B cell (primary cell): Measurements from ENCODE around the gene HSD17B14. TPM values are rescaled to one million over a fixed set of nuclear protein-coding genes. Genes with fewer than 3 reads are reported as not detected.

ENCODE experiments used
- ATAC-seq: fragments of 200-7000 bp; cut with Tn5 transposase; one replicate; pipeline ENCODE4 v1.10.0; 2021; ENCODE audit warnings: low read depth, mild to moderate bottlenecking, moderate number of reproducible peaks, moderate library complexity
- CTCF ChIA-PET: fragments of 350-600 bp; sonication (Branson Sonifier 250); formaldehyde crosslinking; loops from one replicate; lab custom pipeline; 2021; ENCODE audit warnings: antibody characterized with exemption, inconsistent platforms; lab: Charles Lee
- POLR2A ChIA-PET: fragments of 350-600 bp; sonication (Branson Sonifier 250); formaldehyde crosslinking; loops from one replicate; lab custom pipeline; 2021; ENCODE audit warnings: antibody characterized with exemption; lab: Charles Lee
- DNase-seq: peaks from one replicate; pipeline ENCODE4 v3.0.0; 2013
- H2AFZ ChIP-seq: 2 replicates; pipeline ENCODE4 v1.6.1; 2012; ENCODE audit warnings: mild to moderate bottlenecking, low read depth, low read length; ENCODE audit not compliant: insufficient read depth, poor library complexity, severe bottlenecking
- H3K27ac ChIP-seq, 2 donors: 1 replicate in 1 of 2; 2 replicates in 1 of 2; pipeline ENCODE4 v1.5.1; 2012 to 2013; ENCODE audit warnings: low read length in 2 of 2, mild to moderate bottlenecking in 2 of 2, moderate library complexity in 1 of 2
- H3K27me3 ChIP-seq, 4 experiments: fragments of 200-600 bp in 1 of 4; sonication (generic) in 1 of 4; replicated peaks in 1 of 4; 1 replicate in 2 of 4; 2 replicates in 2 of 4; pipeline versions ENCODE4 v1.6.1 to v1.7.0; 2013 to 2016; ENCODE audit warnings: low read length in 3 of 4, mild to moderate bottlenecking in 2 of 4, mixed read lengths in 1 of 4, moderate library complexity in 1 of 4; ENCODE audit not compliant: insufficient read depth in 4 of 4, control insufficient read depth in 3 of 4; ENCODE audit errors: control extremely low read depth in 1 of 4
- H3K36me3 ChIP-seq, 2 experiments: replicated peaks in 1 of 2; 1 replicate in 1 of 2; 2 replicates in 1 of 2; pipeline versions ENCODE4 v1.6.1 to v1.7.1; 2013; ENCODE audit warnings: low read length in 1 of 2; ENCODE audit not compliant: insufficient read depth in 2 of 2, control insufficient read depth in 1 of 2; ENCODE audit errors: control extremely low read depth in 1 of 2, extremely low read depth in 1 of 2
- H3K4me1 ChIP-seq, 2 donors: fragments of 200-600 bp in 1 of 2; sonication (generic) in 1 of 2; 1 replicate in 1 of 2; 2 replicates in 1 of 2; pipeline versions ENCODE4 v1.5.1 to v1.6.1; 2013 to 2017; ENCODE audit warnings: low read length in 2 of 2; ENCODE audit not compliant: control insufficient read depth in 2 of 2, insufficient read depth in 2 of 2
- H3K4me2 ChIP-seq: replicated peaks from 2 replicates; pipeline ENCODE3; 2012; ENCODE audit warnings: mild to moderate bottlenecking, low read depth, low read length; ENCODE audit not compliant: poor library complexity, severe bottlenecking
- H3K4me3 ChIP-seq, 5 experiments: fragments of 200-600 bp in 1 of 5; sonication (generic) in 1 of 5; 1 replicate in 3 of 5; 2 replicates in 2 of 5; pipeline versions ENCODE4 v1.5.1 to v1.7.0; 2011 to 2016; ENCODE audit warnings: low read length in 4 of 5, mild to moderate bottlenecking in 4 of 5, low read depth in 2 of 5, control low read depth in 1 of 5, moderate library complexity in 1 of 5; ENCODE audit not compliant: insufficient read depth in 1 of 5; ENCODE audit errors: control extremely low read depth in 1 of 5, extremely low read depth in 1 of 5
- H3K79me2 ChIP-seq: fragments of 200-600 bp; sonication (generic); one replicate; pipeline ENCODE4 v1.6.0; 2016; ENCODE audit warnings: low read length; ENCODE audit not compliant: control insufficient read depth, insufficient read depth
- H3K9ac ChIP-seq: fragments of 200-600 bp; sonication (generic); 2 replicates; pipeline ENCODE4 v1.6.1; 2017; ENCODE audit warnings: mild to moderate bottlenecking, low read length, moderate library complexity
- H3K9me3 ChIP-seq, 3 donors: one replicate each; pipeline versions ENCODE4 v1.6.1 to v1.7.1; 2013; ENCODE audit warnings: low read length in 2 of 3; ENCODE audit not compliant: control insufficient read depth in 2 of 3, insufficient read depth in 1 of 3; ENCODE audit errors: control extremely low read depth in 1 of 3
- H4K20me1 ChIP-seq: 2 replicates; pipeline ENCODE4 v1.6.0; 2012; ENCODE audit warnings: mild to moderate bottlenecking, low read length; ENCODE audit not compliant: insufficient read depth, control insufficient read depth, poor library complexity, severe bottlenecking
- H3K27ac Mint-ChIP-seq: one replicate; pipeline ENCODE4 v1.8.0; 2021; ENCODE audit warnings: mixed read lengths
- H3K27me3 Mint-ChIP-seq: one replicate; pipeline ENCODE4 v1.8.0; 2021; ENCODE audit warnings: mixed read lengths
- H3K4me1 Mint-ChIP-seq: one replicate; pipeline ENCODE4 v1.8.0; 2021; ENCODE audit warnings: mixed read lengths
- H3K4me3 Mint-ChIP-seq: one replicate; pipeline ENCODE4 v1.8.0; 2021; ENCODE audit warnings: mixed read lengths
- H3K9me3 Mint-ChIP-seq: one replicate; pipeline ENCODE4 v1.8.0; 2022; ENCODE audit warnings: mixed read lengths; ENCODE audit not compliant: insufficient read depth
- EZH2 ChIP-seq: IDR thresholded peaks from 2 replicates; pipeline ENCODE4 v1.6.1; 2012; ENCODE audit warnings: borderline replicate concordance, low read depth, mild to moderate bottlenecking, moderate library complexity, low read length; ENCODE audit not compliant: insufficient read depth, poor library complexity, severe bottlenecking
- WGBS: methylation state at CpG from one replicate; pipeline ENCODE4 v1.1.5; 2013; ENCODE audit warnings: missing lambda C conversion rate; ENCODE audit not compliant: insufficient coverage; 5-methylcytosine and 5-hydroxymethylcytosine counted together
- intact Hi-C: fragments of 100-400 bp; cut with micrococcal nuclease; formaldehyde crosslinking; loops from one replicate; pipeline ENCODE4 v1.10.0; 2022
- polyA plus RNA-seq: library from polyadenylated mRNA; depleted of rRNA; stranded (reverse); fragments of >200 nt; gene quantifications from 2 replicates; pipeline ENCODE4 v1.2.3, GENCODE V29; 2012
- total RNA-seq, 2 donors: library from RNA; stranded (reverse); fragments of 120-200 nt in 1 of 2; gene quantifications; 1 replicate in 1 of 2; 2 replicates in 1 of 2; pipeline versions ENCODE4 v1.2.3 to v1.2.4, GENCODE V29; 2013 to 2022
- TF ChIP-seq, protein P1 (sequence below): fragments of 200-600 bp; IDR thresholded peaks from one replicate; pipeline ENCODE4 v1.8.0; 2022; ENCODE audit warnings: antibody characterized with exemption, mild to moderate bottlenecking

The HSD17B14 gene
- total and polyA plus RNA-seq, 2 donors (not counting 1 experiment from before 2014, with no cell fraction given): 2.5 to 2.9 TPM

DNA sequence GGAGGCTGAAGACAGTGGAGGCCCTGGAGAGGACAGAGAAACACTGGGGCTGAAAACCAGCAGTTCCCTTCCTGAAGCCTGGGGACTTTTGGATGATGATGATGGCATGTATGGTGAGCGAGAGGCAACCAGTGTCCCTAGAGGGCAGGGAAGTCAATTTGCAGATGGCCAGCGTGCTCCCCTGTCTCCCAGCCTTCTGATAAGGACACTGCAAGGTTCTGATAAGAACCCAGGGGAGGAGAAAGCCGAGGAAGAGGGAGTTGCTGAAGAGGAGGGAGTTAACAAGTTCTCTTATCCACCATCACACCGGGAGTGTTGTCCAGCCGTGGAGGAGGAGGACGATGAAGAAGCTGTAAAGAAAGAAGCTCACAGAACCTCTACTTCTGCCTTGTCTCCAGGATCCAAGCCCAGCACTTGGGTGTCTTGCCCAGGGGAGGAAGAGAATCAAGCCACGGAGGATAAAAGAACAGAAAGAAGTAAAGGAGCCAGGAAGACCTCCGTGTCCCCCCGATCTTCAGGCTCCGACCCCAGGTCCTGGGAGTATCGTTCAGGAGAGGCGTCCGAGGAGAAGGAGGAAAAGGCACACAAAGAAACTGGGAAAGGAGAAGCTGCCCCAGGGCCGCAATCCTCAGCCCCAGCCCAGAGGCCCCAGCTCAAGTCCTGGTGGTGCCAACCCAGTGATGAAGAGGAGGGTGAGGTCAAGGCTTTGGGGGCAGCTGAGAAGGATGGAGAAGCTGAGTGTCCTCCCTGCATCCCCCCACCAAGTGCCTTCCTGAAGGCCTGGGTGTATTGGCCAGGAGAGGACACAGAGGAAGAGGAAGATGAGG is 37.4 kb upstream of the HSD17B14 start:
- no peaks in the 10 kb centered on the region for H3K27me3 ChIP-seq
- H3K4me1 ChIP-seq: peaks cover 30 to 50% of the 10 kb centered on the region in 2 donors
- peak overlapping the region; percentile 70 to 100 (median 95) for H3K4me3 ChIP-seq
- intact Hi-C loops: loop anchor here (2.0 kb wide), 2 partner anchors 63 to 1003 kb away; partner anchors contain the start of genes AKT1S1, BCAT2 and TBC1D17
- Mint-ChIP-seq H3K27me3 (no peaks in the 10 kb centered on the region), H3K27ac (peak overlapping the region; percentile 100), H3K4me1 (peaks cover 47% of the 10 kb centered on the region), H3K4me3 (peak overlapping the region; percentile 98), H3K9me3 (no peaks in the 10 kb centered on the region)
- CTCF ChIA-PET: interaction anchor here (1.0 to 7.5 kb wide), 6 partner anchors 12 to 120 kb away, joined by 3 to 30 read pairs (median 4); partner anchors contain the start of genes GYS1 and RUVBL2
- no peaks in the 10 kb centered on the region for H3K9me3 ChIP-seq
- H3K9ac ChIP-seq: peak overlapping the region; percentile 100
- ATAC-seq (no peak), DNase-seq (no peak)
- peak overlapping the region; percentile 96 to 100 for H3K27ac ChIP-seq
- POLR2A ChIA-PET: interaction anchor here (0.6 to 1.2 kb wide), 9 partner anchors 15 to 120 kb away, joined by 3 to 5 read pairs (median 4); partner anchors contain the start of genes BAX, FTL, GYS1 and NUCB1
- H4K20me1 ChIP-seq: peaks cover 42% of the 10 kb centered on the region
- peak overlapping the region; percentile 86 for H3K4me2 ChIP-seq
- 94% methylated on average over 9 of the region's 14 CpGs for WGBS
- no peak overlapping the region for H2AFZ ChIP-seq
- H3K79me2 ChIP-seq: peaks cover 51% of the 10 kb centered on the region
- no peak for TF ChIP-seq EZH2
- TF ChIP-seq, protein P1, sequence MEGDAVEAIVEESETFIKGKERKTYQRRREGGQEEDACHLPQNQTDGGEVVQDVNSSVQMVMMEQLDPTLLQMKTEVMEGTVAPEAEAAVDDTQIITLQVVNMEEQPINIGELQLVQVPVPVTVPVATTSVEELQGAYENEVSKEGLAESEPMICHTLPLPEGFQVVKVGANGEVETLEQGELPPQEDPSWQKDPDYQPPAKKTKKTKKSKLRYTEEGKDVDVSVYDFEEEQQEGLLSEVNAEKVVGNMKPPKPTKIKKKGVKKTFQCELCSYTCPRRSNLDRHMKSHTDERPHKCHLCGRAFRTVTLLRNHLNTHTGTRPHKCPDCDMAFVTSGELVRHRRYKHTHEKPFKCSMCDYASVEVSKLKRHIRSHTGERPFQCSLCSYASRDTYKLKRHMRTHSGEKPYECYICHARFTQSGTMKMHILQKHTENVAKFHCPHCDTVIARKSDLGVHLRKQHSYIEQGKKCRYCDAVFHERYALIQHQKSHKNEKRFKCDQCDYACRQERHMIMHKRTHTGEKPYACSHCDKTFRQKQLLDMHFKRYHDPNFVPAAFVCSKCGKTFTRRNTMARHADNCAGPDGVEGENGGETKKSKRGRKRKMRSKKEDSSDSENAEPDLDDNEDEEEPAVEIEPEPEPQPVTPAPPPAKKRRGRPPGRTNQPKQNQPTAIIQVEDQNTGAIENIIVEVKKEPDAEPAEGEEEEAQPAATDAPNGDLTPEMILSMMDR: no peak
- peaks cover 0 to 40% of the 10 kb centered on the region in 2 experiments for H3K36me3 ChIP-seq
